GM19240 (cell line): ENCODE measurements around the gene KCNN3.

ENCODE experiments used
- DNase-seq: peaks from one replicate; pipeline ENCODE4 v3.0.0; 2011; ENCODE audit warnings: low spot score; ENCODE audit not compliant: insufficient read length

The KCNN3 gene

GRCh38 chr1:154861607-154862094 lies 8.4 kb downstream of the KCNN3 start:
- no peak for DNase-seq

GRCh38 chr1:154860156-154860870 lies 9.8 kb downstream of the KCNN3 start:
- DNase-seq: no peak

- no peak for DNase-seq
Measured at GRCh38 chr1:154859786-154860155, 10.3 kb downstream of the KCNN3 start.

GRCh38 chr1:154859151-154859785 lies 10.8 kb downstream of the KCNN3 start:
- no peak for DNase-seq

- DNase-seq: no peak
Measured at GRCh38 chr1:154857441-154858215, 12.5 kb downstream of the KCNN3 start.

- no peak for DNase-seq
Measured at GRCh38 chr1:154857022-154857421, 13.1 kb downstream of the KCNN3 start.

- DNase-seq: no peak
Measured at GRCh38 chr1:154856544-154856943, 13.5 kb downstream of the KCNN3 start.

GRCh38 chr1:154856049-154856448 lies 14.0 kb downstream of the KCNN3 start:
- no peak for DNase-seq

- no peak for DNase-seq
Measured at GRCh38 chr1:154855186-154855851, 14.8 kb downstream of the KCNN3 start.

GRCh38 chr1:154852845-154853244 lies 17.2 kb downstream of the KCNN3 start:
- DNase-seq: no peak

GRCh38 chr1:154851392-154852177 lies 18.5 kb downstream of the KCNN3 start:
- DNase-seq: no peak

GRCh38 chr1:154849645-154850131 lies 20.4 kb downstream of the KCNN3 start:
- no peak for DNase-seq

GRCh38 chr1:154848983-154849382 lies 21.1 kb downstream of the KCNN3 start:
- no peak for DNase-seq

GRCh38 chr1:154847891-154848290 lies 22.2 kb downstream of the KCNN3 start:
- no peak for DNase-seq

GRCh38 chr1:154846565-154847442 lies 23.3 kb downstream of the KCNN3 start:
- DNase-seq: no peak

- DNase-seq: no peak
Measured at GRCh38 chr1:154845879-154846278, 24.2 kb downstream of the KCNN3 start.

- no peak for DNase-seq
Measured at GRCh38 chr1:154845174-154845573, 24.9 kb downstream of the KCNN3 start.

GRCh38 chr1:154844297-154844681 lies 25.8 kb downstream of the KCNN3 start:
- DNase-seq: no peak

GRCh38 chr1:154843636-154844296 lies 26.3 kb downstream of the KCNN3 start:
- no peak for DNase-seq
